ENCODE results near the gene RGS14.

DNA sequence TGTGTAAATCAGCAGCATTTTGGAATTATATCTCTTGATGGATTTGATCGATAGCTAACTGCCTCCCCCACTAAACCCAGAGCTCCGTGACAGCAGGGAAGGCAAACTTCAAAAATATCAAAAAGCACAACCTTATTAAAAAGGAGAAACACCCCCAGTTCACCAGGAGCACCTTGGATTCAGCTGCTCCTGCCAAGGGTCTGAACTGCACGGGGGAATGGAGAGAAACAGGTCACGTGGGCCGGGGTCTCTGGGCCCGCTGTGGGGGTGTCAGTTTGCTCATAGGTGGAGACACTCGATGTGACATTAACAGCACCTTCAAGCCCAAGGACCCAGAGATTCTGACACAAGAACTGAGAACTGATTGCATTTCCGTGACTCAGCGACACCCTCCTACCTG is 25.5 kb downstream of the RGS14 start:
- no peak for TF ChIP-seq POLR2AphosphoS5 (IDR thresholded peaks at IDR 0.05)
- TF ChIP-seq, protein P1, sequence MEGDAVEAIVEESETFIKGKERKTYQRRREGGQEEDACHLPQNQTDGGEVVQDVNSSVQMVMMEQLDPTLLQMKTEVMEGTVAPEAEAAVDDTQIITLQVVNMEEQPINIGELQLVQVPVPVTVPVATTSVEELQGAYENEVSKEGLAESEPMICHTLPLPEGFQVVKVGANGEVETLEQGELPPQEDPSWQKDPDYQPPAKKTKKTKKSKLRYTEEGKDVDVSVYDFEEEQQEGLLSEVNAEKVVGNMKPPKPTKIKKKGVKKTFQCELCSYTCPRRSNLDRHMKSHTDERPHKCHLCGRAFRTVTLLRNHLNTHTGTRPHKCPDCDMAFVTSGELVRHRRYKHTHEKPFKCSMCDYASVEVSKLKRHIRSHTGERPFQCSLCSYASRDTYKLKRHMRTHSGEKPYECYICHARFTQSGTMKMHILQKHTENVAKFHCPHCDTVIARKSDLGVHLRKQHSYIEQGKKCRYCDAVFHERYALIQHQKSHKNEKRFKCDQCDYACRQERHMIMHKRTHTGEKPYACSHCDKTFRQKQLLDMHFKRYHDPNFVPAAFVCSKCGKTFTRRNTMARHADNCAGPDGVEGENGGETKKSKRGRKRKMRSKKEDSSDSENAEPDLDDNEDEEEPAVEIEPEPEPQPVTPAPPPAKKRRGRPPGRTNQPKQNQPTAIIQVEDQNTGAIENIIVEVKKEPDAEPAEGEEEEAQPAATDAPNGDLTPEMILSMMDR (IDR thresholded peaks at IDR 0.05): no peak
- TF ChIP-seq POLR2A (IDR thresholded peaks at IDR 0.05): no peak
